HG03045 (cell line): ENCODE data around the gene EFNA4.
A peak's percentile ranks its signal among the peaks of the same experiment; 100 is the strongest.

ENCODE experiments used
- ATAC-seq: cut with Tn5 transposase; IDR thresholded peaks from one replicate; pipeline ENCODE4 v1.9.1; 2021; ENCODE audit warnings: mild to moderate bottlenecking, moderate library complexity; ENCODE audit not compliant: unreplicated experiment

Gene EFNA4

DNA sequence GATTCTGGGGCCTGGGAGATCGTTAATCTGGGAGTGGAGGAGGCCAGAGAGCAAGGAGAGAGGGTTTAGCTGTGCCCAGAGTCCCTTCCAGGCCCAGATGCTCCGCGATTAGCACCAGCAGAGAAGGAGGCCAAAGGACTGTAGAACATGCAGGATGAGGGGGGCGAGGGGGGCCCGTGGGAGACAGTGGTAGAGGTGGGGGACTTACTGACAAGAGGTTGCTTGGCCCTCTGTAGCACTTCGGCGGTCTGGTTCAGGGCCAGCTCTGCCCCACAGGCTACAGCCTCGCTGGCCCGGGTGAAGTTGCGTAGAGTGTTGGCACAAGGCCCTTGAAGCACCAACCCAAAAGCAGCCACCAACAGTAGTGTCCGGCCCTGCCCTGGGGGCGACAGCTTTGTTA is 30.7 kb upstream of the EFNA4 start:
- no peak for ATAC-seq

DNA sequence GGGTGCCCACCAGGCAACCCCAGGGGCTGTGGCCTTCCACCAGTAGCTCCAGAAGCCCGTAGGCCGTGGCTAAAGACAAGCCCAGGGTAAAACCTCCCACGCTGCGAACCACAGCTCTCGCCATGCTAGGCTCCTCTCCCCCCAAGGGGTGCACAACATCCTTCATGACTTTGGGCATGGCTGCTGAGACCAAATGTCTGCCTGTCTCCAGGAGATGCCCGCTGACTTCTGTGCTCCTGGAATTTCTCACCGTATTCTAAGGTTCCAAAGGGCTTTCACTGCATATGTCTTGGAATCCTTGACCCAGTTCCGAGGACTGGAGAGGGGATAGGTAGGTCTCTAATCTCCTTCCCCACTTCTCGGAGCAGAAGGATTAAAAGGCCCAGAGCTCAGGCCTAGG is 30.0 kb upstream of the EFNA4 start, which contains the start of the genes DCST1 and DCST2:
TSS of gene DCST1 (plus strand) at position 301 of the 400 bp plus-strand sequence. CDS start 213 bp downstream, outside the sequence.
TSS of gene DCST2 (minus strand) at position 258 of the 400 bp plus-strand sequence. CDS start at position 178, 80 bp downstream.
- no peak for ATAC-seq

DNA sequence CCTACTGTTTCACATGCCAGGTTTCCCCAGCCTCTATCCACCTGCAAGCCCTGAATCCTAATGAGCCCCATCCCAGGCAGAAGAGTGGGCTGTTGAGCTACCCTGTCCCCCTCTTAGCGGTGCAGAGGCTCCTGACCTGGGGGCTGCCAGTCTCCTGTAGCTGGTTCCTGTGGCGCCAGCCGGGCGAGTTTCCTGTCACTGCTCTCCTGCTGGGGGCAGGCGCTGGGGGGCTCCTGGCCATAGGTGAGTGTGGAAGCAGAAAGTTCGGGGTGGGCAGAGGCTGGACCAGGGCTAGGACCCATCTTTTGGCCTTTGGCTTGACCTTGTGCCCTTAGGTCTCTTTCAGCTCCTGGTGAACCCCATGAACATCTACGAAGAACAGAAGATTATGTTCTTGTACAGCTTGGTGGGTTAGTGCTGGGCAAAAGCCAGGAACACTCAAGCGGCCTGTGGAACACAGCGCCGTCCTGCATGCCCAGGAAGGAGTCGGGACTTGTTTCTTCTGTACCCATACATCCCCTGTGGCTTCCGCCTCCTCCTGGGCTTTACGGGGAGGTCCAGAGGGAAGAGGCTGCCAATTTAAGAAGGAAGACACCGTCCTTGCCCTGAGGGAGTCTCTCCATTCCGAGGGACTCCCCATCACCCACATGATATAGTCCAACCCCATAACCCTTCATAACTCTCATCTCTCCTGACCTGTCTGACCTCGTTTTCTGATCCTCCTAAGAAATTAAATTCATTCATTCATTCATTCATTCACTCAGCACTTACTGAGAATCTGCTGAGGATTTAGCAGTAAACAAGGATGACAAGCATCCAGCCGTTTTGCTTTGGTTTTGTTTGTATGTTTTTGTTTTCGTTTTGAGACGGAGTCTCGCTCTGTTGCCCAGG is 29.0 kb upstream of the EFNA4 start:
- no peak for ATAC-seq

DNA sequence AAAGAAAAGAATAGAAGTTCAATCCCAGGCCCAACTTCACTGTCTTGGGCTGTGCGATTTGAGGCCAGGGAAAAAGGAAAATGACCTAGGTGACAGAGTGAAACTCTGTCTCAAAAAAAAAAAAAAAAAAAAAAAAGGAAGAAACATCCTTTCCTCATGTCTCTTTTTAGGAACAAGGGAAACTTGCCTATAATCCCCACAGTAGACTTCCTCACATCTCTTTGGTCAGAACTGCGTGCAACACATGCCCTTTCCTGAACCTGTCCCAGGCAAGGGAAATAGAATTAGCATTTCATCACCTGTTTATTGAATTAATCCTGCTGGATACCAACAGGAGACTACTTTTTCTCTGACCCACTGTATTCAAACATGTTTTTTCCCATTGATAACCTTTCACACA is 27.6 kb upstream of the EFNA4 start:
- ATAC-seq: no peak

DNA sequence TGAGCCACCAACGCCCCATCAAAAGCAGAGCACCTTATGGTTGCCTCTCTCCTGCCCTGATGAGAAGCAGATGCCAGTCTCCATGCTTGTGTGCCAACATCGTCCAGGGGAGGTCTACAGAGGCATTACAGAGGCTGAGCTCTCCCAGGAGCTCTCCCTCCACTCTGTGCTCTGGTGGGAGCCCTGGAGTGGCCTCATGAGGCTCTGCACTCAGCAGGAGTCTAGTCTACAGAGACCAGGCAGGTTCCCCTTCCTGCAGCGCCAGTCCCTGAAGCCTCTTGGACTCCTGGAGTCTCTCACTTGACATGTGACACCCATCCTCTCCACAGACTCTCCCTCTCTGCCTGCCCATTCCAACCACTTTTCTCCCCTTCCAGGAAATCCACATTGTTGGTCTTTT is 26.5 kb upstream of the EFNA4 start:
- no peak for ATAC-seq

DNA sequence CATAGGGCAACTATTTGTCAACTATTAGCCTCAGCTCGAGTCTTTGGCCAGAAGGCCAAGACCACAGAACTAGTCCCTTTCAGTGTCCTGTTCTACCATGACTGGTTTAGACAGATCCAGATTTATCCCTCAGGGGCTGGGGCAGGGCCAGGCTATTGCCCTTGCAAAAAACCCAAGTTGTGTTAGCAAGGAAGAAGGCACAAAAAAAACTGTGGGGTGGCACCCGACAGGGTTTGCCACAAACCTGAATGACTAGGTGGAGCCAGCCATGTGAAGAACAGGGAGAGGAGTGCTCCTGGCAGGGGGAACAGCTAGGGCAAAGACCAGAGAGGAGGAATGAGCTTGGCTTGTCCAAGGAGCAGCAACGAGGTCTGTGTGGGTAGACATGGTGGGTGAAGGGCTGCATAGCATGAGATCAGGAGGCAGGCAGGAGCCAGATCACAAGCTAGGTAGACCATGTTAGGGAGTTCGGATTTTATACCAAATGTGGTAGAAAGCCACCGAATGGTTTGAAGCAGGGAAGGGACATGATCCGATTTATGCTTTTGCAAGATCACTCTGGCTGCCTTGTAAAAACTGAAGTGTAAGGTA is 25.6 kb upstream of the EFNA4 start:
- no peak for ATAC-seq

DNA sequence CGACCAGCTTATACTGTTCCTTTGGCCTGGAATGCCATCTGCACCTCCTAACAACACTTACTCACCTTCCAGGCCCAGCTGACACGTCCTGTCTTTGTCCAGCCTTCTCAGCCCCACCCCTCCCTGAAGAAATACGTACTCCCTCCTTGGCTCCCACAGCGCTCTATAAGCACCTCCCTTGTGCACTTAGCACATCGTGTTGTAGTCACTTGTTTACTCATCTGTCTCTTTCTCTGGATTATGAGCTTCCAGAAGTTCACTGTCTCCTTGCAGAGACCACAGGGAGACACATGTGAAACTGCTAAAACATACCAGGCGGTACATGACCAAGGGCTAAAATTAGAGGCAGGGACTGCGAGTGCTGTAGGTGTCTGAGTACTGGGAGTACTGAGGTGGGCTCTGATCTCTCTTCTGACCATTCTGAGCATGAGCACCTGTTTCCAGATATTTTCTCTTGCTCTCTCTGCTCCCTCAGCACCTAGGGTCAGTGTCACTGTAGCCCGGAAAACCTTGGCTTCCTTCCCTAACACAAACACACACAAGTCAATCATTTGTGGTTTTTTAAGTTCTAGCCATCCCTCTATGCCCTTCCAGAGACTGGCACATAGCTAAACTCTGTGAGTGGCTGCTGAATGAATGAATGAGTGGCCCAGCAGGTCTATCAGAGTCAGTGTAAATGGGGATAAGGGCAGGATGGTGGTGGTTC is 24.8 kb upstream of the EFNA4 start:
- no peak for ATAC-seq

DNA sequence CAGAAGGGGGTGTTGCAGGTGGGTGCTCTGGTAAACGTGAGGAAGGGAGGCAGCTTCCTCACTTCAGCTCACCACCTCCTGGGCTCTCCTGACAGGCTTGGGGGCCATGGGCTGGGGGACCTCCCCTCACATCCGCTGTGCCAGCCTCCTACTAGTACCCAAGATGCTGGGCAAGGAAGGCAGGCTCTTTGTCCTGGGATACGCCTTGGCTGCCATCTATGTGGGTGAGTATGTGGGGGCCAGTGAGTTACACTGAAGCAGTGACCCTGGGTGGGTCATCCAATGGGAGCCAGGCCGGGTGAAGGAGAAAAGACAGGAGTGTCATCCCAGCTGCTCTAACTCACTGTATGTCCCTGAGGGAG is 24.3 kb upstream of the EFNA4 start:
- no peak for ATAC-seq

DNA sequence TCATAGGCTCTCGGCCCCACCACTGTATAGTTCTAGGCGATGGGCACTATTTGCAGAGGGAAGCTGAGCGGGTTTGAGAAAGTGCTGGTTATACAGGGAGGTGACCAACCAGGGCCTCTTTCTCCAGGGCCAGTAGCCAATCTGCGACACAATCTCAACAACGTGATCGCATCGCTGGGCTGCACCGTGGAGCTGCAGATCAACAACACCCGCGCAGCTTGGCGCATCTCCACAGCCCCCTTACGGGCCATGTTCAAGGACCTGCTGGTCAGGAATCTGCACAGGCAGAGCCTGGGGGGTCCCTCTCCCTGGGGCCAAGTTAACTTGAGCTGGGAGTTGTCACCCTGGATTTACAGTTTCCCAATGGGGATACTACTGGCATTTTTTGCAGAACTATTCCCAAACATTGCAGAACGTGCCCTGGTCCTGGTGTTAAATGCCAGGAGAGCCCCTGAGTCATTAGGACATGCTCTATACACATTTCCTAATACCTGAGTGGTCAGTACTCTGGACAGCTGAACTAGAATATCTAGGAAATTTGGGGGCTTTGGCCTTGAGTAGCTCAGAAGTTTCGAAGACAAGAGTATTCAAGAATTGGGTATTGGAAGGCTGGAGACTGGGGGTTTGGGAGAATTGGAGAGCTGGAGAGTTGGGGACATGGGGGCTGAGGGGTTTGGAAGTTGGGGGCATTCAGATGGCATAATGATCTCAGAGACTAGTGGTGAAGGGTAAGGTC is 23.0 kb upstream of the EFNA4 start:
- no peak for ATAC-seq

DNA sequence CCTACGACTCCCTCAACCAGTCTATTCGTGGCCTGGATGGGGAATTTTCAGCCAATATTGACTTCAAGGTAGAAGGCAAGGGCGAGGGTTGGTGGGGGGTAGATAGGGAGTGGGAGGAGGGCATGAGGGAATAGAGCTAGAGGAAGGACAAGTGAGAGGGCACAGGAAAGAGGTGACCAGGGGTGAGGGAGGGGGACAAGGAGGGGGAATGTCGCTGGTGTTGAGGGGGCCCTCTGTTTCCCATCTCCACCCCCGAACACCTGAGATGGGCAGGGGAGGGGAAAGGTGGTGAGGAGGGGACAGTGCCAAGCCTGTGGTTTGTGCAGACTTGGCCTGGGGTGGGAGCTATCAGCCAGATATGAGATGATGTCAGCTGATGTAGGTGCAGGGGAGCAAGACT is 20.8 kb upstream of the EFNA4 start:
- ATAC-seq: no peak

DNA sequence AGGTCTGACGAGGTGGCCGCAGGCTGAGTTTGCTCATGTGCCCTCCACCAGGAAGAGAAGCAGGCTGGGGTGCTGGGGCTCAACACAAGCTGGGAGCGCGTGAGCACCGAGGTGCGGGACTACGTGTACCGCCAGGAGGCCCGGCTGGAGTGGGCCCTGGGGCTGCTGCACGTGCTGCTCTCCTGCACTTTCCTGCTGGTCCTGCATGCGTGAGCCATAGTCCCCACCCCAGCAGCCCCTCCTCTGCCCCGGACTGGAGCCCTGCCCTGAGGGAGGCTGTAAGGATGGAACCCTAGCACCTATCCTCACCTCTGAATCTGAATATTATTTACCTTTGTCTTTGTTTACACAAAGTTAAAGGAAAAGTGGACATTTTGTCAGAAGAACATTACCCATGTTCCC is 20.2 kb upstream of the EFNA4 start:
- ATAC-seq: no peak

DNA sequence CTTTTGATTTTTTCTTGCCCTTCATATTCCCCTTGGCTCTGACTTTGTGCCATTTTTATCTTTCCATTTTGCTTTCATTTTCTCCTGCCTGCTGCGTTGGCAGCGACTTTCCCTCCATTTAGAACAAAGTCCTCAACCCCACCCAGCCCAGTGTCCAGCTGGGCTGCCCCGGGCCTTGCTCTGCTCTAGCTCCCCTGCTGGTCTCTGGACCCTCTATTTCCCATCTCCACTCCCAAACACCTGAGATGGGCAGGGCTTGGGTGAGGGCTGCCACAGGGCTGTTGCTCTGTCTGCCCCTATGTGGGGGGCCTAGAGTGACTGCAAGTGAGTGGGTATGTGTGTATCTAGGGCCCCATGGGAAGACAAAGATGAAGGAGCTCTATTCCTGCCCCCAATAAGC is 19.7 kb upstream of the EFNA4 start:
- no peak for ATAC-seq

DNA sequence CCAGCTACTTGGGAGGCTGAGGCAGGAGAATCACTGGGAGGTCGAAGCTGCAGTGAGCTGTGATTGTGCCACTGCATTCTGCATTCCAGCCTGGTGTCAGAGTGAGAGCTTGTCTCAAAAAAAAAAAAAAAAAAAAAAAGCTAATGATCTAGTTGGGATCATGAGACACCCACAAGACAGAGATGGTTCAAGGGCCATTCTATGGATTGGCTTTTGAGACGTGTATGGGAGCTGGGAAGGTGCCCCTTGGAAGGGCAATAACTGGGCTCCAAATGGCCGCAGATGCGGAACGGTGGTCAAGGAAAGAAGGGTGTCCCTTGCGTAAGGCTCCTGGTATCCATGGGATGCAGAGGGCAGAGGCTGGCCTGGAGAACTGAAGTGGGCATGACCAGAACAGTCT is 19.2 kb upstream of the EFNA4 start:
- no peak for ATAC-seq

DNA sequence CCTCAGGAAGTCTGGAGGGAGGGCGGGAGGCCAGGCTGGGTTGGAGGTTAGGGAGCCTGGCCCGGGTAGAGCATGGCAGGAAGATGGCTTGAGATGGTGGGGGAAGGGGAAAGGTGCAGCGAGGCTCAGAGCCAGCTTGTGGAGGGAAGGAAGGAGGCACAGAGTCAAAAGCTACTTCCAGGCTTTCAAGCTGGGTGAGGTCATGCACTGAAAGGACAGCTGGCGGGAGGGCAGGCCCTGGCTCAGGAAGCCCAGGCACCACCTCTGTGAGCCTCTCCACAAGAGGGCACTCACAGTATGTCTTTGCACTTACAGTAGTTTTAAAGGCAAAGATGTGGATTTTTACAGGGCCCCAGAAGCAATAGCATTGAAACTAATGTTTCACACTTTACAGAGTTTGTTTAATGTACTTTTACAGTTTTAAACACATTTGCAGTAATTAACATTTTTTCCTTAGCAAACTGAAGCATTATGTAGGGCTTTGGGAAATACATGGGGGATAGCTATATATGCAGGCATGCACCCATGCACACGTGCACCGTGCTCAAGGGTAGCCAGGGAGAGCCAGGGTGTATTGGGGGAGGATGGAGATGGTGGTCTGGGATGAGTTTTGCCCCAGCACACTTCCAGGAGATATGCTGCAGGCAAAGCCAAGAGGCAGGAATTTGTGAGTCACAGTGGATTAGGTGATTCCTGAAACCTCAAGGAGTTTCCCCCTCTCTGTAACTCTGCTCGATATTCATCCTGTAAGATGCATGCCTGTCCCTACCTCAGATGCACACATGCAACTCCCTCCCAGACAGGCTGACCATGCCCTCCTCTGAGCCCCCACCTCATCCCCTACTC is 18.5 kb upstream of the EFNA4 start:
- no peak for ATAC-seq

DNA sequence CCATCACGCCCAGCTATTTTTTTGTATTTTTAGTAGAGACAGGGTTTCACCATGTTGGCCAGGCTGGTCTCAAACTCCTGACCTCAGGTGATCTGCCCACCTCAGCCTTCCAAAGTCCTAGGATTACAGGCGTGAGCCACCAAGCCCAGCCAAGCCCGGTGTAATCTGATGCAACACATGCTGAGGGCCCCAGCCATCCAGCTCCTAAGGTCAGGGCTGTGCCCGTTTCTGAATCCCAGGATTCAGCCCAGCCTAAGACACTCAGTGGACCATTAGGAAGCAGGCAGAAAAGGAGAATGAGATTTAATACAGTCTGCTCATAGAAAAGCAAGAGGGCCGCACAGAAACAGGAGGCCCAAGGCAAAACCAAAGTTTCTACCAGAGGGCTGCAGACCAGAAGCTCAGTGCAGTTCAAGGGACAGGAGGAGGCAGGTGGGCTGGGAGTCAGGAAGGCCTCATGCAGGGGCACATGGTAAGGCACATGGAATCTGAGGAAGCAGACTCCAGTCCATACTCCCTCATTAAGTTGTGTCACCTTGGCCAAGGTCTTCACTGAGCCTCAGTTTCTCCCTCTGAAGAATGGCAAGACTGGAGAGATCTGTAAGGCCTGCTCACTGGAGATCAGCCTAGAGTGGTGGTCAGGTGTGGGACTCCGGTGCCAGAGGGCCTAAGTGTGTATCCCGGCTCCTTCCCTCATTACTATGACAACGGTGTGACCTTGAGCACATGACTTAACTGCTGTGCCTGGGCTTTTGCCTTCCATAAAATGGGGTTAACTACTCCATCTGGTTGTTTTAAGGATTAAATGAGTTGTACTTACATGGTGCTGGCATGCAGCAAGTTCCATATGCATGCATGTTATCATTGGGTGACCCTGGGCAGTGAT is 14.8 kb upstream of the EFNA4 start:
- no peak for ATAC-seq

DNA sequence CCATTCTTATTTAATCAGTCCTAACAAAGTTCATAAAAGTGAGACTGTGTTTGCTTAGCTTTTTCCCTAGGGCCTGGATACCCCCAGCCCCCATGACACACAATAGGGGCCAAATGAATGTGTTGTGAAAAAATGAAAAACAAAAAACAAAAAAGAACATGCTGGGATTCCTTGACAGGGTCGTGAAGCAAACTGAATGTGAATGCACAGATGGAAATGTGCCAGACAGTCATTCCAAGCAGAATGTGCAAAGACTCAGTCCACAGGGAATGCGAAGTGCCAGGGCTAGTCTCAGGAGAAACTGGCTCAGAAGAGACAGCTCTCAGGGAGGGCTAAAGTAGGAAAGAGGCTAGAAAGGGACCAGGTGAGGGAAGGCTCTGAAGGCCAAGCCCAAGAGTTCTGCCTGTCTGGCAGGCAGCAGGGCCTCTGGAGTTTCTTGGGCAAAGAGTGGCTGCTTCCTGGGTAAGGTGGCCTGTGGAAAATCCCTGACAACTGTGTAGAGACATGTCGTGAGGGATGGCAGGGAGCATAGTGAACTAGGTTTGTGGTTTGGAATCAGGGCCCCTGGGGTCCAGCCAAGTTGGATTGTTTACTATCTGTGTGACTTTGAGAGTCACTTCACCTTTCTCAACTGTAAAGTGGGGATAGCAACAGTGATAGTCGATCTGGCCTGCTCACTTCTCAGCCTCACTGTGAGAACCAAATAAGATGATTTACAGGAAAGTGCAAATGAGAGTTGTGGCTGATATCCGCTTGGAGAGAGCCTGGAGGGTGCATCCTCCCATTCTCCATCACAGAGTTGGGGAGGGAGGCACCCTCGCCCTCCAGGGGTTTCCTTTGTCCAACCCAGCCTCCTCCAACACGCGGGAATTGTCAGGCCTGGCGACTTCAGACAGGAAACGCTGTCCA is 13.6 kb upstream of the EFNA4 start:
- ATAC-seq: no peak

DNA sequence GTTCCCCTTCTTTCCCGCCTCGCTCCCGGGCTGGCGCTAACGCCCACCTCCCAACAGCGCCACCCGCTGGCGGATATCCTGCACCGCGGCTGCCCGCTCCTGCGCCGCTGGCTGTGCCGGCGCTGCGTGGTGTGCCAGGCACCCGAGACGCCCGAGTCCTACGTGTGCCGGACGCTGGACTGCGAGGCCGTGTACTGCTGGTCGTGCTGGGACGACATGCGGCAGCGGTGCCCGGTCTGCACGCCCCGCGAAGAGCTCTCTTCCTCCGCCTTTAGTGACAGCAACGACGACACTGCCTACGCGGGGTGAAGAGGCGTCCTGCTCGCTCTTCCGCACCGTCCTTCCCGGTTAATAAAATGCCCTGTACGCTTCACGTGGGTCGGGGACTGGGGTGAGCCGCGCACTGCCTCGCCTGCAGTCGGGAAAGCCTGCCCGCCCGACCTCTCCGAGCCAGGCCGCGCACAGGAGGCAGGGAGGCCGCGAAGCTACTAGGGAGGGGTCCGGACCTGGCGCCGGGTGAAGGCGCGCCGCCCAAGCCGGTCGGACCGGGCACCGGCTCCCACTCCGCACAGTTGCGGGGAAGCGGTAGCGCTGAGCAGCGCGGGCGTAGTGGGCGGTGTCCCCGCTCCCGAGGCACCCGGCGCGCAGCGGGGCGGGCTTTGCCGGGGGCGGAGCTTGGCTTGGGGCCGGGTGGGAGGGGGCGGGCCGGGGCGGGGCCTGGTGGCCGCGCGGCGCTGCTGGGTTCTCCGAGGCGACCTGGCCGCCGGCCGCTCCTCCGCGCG is 12.8 kb upstream of the EFNA4 start, which contains the start of gene ADAM15:
TSS of gene ADAM15 (plus strand) at position 757 of the 782 bp plus-strand sequence. CDS start 71 bp downstream, outside the sequence.
- ATAC-seq: peak; percentile 52
